ENCODE measurements around the gene PLBD1. TPM values are rescaled to one million over a fixed set of nuclear protein-coding genes. Genes with fewer than 3 reads are reported as not detected.

Gene PLBD1
- total RNA-seq, 1 donor from 2014 or later = not detected

DNA sequence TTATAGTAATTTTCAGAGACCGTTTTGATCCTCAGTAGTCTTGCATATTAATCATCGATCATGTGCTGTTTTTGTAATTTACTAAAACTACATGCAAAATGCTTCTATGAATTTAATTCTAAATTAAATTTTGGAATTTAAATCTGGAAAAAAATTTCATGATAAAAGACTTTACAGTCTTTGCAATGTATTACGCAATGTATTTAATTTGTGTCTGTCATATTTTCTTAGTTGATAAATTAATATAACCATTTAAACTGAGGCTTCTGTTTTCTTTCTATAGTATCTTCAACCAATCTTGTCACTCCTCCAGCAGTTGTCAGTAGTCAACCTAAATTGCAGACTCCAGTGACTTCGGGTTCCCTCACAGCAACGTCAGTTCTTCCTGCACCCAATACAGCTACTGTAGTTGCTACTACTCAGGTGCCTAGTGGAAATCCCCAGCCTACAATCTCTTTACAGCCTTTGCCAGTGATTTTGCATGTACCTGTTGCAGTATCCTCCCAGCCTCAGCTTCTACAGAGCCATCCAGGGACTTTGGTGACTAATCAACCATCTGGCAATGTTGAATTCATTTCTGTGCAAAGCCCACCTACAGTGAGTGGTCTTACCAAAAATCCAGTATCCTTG, 107.4 kb downstream of the PLBD1 start:
- H3K27me3 Mint-ChIP-seq (ENCODE audit: insufficient read depth) = no peaks in the 10 kb centered on the region
- H3K9me3 Mint-ChIP-seq = no peaks in the 10 kb centered on the region
- H3K4me3 Mint-ChIP-seq = no peak overlapping the region
- peaks cover 33% of the 10 kb centered on the region for H3K36me3 Mint-ChIP-seq (ENCODE audit: low read depth)
- H3K27ac Mint-ChIP-seq = no peak overlapping the region
- H3K4me1 Mint-ChIP-seq (ENCODE audit: low read depth) = peaks cover 32% of the 10 kb centered on the region
- intact Hi-C loops (cut with micrococcal nuclease) = no loop called here
- no peak for DNase-seq (ENCODE audit: low spot score)

DNA sequence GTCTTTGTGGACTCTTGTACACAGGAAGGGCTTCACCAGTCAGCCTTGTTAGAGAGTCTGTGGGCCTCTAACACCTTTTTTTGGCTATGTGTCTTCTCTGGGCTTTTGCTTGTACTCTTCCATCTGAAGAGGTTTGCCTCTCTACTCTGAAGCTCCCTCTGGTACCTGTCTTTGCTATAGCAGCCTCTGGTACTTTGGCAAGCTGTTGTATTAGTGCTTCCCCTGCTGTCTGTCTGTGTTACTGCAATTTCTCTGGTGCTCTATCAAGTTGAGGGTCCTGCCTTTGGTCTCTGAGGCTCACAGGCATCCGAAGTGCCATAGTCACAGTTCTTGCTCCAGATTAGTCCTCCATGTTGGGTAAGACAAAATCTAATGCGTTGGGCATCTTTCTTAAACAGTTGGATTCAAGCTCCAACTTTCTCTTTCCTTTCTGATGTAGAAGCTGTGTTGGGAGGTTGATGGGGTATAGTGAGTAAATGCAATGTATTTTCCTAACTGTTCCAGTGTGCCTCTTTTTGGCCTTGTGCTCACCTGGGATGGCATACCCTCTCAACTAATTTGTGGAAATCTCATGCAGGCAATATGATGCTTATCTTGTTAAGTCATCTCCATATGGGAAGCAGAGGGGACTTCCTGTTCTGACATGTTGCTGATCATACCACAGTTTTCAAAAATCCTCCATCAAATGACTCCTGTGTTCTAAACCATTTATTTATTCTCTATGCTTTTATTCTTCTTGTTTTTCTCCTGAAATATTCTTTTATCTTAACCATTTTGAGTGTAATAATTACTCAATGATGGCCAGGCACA, 113.4 kb downstream of the PLBD1 start:
- H3K4me3 Mint-ChIP-seq = peak overlapping the region; percentile 46
- no peaks in the 10 kb centered on the region for H3K27me3 Mint-ChIP-seq (ENCODE audit: insufficient read depth)
- peaks cover 8% of the 10 kb centered on the region for H3K9me3 Mint-ChIP-seq
- H3K4me1 Mint-ChIP-seq (ENCODE audit: low read depth) = peaks cover 54% of the 10 kb centered on the region
- peaks cover 46% of the 10 kb centered on the region for H3K36me3 Mint-ChIP-seq (ENCODE audit: low read depth)
- peak overlapping the region; percentile 84 for H3K27ac Mint-ChIP-seq
- intact Hi-C loops (cut with micrococcal nuclease) = loop anchor here (1.0 to 10.0 kb wide), 6 partner anchors 37 to 320 kb away; partner anchors contain the start of gene ATF7IP
- peak; percentile 34 for DNase-seq (ENCODE audit: low spot score)

Other genes with a start within 250 kb of the PLBD1 start
- 66.4 and 71.6 TPM in 2 replicates for gene ATF7IP, start 202.2 kb downstream of the PLBD1 start, total RNA-seq
- gene GUCY2C, start 128.7 kb upstream of the PLBD1 start, total RNA-seq = not detected in 2 replicates
- 128 and 142 TPM in 2 replicates for gene WBP11, start 235.6 kb upstream of the PLBD1 start, total RNA-seq
- 2.1 and 2.2 TPM in 2 replicates for gene C12orf60, start 235.8 kb upstream of the PLBD1 start, total RNA-seq
- gene SMCO3, start 246.3 kb upstream of the PLBD1 start, total RNA-seq = not detected in 2 replicates

Data from activated T-helper 1 cell treated with anti-CD3 and anti-CD28 coated beads, Interleukin-12 subunit alpha, Interleukin-12 subunit beta, Interleukin-2, Interleukin-4 antibody, amounts not matched to agents 30 ng/mL and 10 ng/mL and 1 ng/mL, durations not matched to agents 14 hours and 24 hours and 36 hours (primary cell).